Skin of body (tissue), 3 donors: ENCODE data around the gene FUBP3. TPM values are rescaled to one million over a fixed set of nuclear protein-coding genes. Genes with fewer than 3 reads are reported as not detected.
"Not testable (repeated sequence)": the region's sequence is repeated elsewhere in the genome, so short reads cannot be mapped to it uniquely, and the experiment has no call there.

Experiments used
- DNase-seq: peaks from one replicate; lab custom pipeline; 2025; lab: John Stamatoyannopoulos, UW
- small RNA-seq: library from RNA; depleted of rRNA; stranded (forward); fragments of <200 nt; gene quantifications from one replicate; pipeline ENCODE3, GENCODE V24; 2014; ENCODE audit warnings: low replicate concordance
- total RNA-seq: library from RNA; depleted of rRNA; stranded (reverse); fragments of >200 nt; gene quantifications from one replicate; pipeline ENCODE4 v1.2.3, GENCODE V29; 2014

Gene FUBP3
- total RNA-seq, 1 donor from 2014 or later = 37.9 TPM

GRCh38 chr9:130680836-130681768, 101.7 kb downstream of the FUBP3 start:
- DNase-seq = no peak

GRCh38 chr9:130681769-130682420, 102.5 kb downstream of the FUBP3 start:
- DNase-seq = no peak

DNA sequence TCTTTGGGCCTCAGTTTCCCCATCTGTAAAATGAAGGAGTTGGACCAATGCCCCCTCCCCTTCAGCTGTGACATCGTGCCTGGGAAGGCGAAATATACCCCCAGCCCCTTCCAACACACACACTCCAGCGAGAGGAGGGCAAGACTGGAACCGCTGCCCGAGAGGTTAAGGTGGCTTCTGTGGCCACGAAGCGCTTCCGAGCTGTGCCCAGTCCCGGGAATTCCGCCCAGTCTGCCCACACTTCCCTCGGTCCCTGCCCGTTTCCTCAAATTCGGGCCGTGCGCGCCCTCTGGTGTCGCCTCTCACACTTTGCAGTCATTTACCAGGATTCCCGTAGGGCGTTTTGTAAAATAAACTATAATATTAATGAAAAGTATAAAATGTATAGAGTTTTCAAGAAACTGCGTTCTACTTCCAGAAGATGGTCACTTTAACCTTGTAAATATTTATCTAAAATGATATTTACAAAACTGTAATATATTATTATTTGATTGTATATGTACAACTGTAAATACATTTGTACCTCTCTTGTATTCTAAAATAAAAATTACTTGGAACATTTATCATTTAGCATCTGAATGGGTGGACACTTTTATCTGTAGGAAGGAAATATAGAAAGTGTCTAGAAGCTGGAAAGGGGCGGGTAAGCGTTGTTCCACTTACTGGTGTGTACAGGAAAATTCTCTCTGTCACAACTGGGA, 103.2 kb downstream of the FUBP3 start:
- peak; percentile 48 for DNase-seq

DNA sequence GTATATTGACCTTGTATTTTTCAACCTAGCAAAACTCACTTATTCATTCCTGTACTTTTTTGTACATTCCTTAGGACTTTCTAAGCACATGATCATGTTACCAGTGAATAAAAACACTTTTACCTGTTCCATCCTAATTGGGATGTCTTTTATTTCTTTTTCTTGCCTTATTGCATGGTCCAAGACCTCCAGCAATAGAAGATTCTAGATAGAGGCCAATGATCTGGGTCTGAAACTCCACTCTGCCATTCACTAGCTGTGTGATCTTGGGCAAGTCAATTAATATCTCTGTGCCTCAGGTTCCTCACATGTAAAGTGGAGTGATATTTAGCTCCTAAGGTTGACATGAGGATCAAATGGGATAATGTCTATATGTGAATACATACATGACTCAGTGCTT, 105.7 kb downstream of the FUBP3 start:
- DNase-seq = no peak

DNA sequence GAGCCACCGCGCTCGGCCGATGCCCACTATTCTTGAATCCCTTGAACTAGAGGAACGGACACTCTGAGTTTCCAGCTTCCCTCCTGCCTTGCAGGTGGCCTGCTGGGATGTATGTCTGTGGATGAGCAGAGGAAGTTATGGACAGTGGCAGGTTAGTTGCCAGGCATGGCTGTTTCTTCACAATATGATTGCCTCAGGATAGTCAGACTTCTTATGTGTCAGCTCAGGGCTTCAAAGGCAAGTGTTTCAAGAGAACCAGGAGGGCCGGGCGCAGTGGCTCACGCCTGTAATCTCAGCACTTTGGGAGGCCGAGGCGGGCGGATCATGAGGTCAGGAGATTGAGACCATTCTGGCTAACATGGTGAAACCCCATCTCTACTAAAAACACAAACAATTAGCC, 106.6 kb downstream of the FUBP3 start:
- DNase-seq = not testable (repeated sequence)

GRCh38 chr9:130687615-130688014, 108.2 kb downstream of the FUBP3 start:
- DNase-seq = no peak

Small RNA genes lying within 50 kb of the gene (small RNA-seq; reads per million reads assigned to genes)
- not detected for gene MIR6856

Other genes starting within 250 kb of the FUBP3 start
- 126 TPM for gene ASS1, start 134.6 kb upstream of the FUBP3 start, total RNA-seq
- gene PRDM12, start 85.0 kb downstream of the FUBP3 start, total RNA-seq = not detected
- gene EXOSC2, start 114.2 kb downstream of the FUBP3 start, total RNA-seq = 25.1 TPM